Fibroblast of the aortic adventitia (primary cell): ENCODE data around the gene TBC1D9B. TPM values are rescaled to one million over a fixed set of nuclear protein-coding genes. Genes with fewer than 3 reads are reported as not detected.

Experiments used
- DNase-seq: peaks from one replicate; pipeline ENCODE4 v3.0.0-alpha.2; 2010; ENCODE audit warnings: low read depth
- H3K4me3 ChIP-seq: 2 replicates; pipeline ENCODE4 v1.5.1; 2011; ENCODE audit warnings: low read depth, mild to moderate bottlenecking, control low read depth, low read length, moderate library complexity
- total RNA-seq: library from RNA; depleted of rRNA; stranded (reverse); fragments of >200 nt; gene quantifications from 2 replicates; pipeline ENCODE4 v1.2.3, GENCODE V29; 2012; ENCODE audit warnings: low replicate concordance
- TF ChIP-seq, protein P1 (sequence below): IDR thresholded peaks from 2 replicates; pipeline ENCODE4 v1.5.1; 2011; ENCODE audit warnings: mild to moderate bottlenecking, low read length, control low read depth, inconsistent platforms; ENCODE audit not compliant: insufficient read depth

Gene TBC1D9B
- total RNA-seq, 1 donor, result 70.9 TPM

DNA sequence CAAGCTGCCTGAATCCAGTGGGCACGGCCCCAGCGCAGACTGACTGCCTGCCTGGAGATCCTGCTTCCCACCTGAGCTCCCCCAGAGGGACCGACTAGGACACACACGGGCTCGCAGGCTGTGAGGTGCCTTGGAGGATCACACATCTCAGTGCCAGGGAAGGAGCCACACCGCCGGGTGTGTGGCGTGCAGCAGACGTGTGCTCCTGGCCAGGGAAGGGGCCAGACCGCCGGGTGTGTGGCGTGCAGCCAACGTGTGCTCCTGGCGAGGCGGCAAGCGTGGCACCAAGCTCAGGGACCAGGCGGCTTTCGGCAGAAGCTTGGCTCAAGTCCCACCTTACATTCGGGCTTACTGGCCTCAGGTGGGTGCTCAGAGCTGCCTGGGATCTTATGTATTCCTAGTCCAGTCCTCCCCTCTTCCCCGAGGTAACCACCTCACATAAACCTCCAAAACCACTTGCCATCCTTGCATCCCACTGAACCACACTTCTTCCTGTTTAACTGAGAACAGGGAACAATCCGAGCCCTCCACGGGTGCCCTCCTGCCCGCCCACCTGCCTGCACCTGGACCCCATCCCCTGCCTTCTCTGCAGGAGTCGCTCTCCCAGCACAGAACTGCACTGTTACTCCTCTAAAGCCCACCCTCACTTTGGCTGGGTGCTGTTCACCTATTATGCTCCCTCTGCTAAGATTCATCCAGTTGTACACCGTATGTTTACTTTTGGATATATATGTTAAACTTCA, 26.7 kb downstream of the TBC1D9B start:
- TF ChIP-seq, protein P1, sequence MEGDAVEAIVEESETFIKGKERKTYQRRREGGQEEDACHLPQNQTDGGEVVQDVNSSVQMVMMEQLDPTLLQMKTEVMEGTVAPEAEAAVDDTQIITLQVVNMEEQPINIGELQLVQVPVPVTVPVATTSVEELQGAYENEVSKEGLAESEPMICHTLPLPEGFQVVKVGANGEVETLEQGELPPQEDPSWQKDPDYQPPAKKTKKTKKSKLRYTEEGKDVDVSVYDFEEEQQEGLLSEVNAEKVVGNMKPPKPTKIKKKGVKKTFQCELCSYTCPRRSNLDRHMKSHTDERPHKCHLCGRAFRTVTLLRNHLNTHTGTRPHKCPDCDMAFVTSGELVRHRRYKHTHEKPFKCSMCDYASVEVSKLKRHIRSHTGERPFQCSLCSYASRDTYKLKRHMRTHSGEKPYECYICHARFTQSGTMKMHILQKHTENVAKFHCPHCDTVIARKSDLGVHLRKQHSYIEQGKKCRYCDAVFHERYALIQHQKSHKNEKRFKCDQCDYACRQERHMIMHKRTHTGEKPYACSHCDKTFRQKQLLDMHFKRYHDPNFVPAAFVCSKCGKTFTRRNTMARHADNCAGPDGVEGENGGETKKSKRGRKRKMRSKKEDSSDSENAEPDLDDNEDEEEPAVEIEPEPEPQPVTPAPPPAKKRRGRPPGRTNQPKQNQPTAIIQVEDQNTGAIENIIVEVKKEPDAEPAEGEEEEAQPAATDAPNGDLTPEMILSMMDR, result no peak
- H3K4me3 ChIP-seq, result no peak overlapping the region
- DNase-seq, result no peak

DNA sequence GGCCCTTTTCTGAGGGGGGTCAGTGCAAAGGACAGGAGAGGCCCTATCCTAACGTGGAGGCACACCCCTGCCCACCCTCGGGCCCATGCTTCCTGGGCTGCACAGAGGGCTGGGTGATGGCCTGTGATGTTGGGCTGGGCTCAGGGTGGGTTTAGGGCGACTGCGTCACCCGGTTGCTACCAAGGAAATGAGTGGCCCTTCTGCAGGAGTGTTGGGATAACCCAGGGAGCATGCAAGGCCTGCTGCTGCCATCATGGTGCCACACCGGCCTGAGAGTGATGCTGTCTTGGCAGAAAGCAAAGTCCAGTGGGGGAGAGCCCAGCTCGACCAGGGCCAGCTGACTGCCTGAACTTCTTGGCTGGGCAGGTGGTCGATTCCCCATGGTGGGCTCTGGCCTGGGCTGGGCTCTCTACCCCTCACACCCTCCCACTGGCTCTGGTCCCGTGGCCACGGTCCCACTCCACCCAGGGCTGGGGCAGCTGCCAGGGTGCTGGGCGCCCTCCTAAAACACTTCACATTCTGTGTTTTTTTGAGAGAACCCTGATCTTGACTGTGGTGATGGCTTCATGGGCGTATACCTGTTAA, 27.5 kb downstream of the TBC1D9B start:
- H3K4me3 ChIP-seq, result no peak overlapping the region
- TF ChIP-seq, protein P1, result no peak
- no peak for DNase-seq

DNA sequence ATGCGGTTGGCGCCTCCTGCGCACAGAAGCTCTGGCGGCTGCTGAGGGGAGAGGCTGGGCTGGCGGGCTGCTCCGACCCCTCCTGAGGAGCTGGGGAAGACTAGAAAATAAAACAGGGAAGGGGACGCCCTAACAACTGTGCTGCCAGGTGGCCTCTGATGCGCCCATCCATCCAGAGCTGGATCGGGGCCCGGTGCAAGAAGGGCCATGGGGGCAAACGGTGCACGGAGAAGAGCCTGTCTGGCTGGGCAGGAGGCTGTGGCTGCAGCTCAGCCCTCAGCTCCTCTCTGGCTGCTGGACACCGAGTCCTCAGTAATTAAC, 28.0 kb downstream of the TBC1D9B start:
- TF ChIP-seq, protein P1, result no peak
- no peak for DNase-seq
- no peak overlapping the region for H3K4me3 ChIP-seq

DNA sequence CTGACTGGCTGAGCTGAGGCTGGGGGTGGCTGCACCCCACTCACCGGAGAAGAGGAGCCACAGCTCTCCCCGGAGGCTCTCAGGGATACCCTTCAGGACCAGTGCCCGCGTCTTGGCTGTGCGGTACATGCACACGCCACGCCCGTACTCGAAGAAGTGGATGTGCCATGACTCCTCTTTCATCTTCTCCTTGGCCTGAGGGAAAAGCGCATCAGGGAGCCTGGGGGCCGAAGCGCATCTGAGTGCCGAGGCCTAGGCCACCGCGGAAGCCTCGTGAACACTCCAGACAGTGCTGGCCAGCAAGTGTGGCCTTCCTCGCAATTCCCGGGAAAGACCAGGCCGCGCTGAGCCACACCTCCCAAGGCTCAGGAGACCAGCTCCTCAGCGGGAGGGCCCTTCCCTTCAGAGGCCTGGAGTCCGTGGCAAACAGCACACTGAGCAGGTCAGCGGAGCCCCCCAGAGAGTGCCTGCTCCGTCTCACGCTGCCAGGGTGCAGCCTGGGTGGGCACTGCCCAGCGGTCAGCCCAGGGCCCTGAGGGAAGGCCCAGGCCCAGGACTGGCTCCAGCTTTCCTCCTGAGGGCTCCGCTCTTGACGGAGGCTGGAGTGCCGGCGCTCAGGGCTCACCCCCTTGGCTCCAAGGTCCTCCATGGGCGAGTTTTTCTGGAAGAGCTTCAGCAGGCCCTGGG, 28.6 kb downstream of the TBC1D9B start:
- DNase-seq, result no peak
- TF ChIP-seq, protein P1, result no peak
- H3K4me3 ChIP-seq, result no peak overlapping the region

DNA sequence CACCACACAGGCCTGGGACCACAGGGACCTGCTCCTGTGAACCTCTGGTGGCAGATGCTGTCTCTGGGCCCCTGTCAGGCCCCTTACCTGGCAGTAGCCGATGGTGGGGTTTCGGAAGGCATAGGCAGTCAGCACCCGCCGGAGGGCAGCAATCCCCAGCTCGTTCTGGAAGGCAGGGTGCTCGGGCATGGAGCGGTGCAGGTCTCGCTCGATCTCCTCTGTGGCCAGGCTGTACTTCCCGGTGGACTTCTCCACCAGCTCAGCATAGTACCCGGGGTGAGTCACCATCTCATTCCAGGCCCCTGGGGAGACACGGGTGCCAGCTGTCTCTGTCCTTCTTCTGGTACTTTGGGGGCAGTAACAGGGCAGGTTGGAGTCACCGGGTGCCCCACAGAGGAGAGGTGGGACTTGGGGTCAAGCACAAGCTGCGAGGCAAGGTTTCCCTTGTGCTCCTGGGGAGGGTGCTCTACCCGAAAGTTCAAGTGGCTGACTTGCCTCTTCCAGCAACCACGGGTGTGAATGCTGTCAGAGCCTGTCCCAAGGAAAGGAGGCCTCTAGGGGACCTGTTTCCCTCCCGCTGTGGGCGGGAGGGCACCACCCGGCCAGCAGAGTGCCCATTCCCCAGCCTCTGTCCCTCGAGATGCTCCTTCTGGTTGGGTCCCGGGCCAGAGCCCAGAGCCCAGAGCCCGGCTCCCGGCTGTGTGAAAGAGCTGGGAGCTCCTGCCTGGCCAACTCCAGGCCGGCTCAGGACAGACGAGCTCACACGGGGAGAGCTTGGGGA, 29.3 kb downstream of the TBC1D9B start:
- no peak overlapping the region for H3K4me3 ChIP-seq
- DNase-seq, result no peak
- TF ChIP-seq, protein P1, result no peak

DNA sequence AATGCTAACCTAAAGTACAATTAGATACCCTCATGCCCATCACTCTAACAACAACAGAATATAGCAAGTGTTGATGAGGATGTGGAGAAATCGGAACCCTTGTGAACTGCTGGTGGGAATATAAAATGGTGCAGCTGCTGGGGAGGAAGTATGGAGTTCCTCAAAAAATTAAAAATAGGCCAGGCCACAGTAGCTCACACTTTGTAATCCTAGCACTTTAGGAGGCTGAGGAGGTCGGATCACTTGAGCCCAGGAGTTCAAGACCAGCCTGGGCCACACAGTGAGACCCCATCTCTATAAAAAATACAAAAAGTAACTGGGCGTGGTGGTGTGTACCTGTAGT, 31.1 kb downstream of the TBC1D9B start:
- DNase-seq, result no peak
- no peak overlapping the region for H3K4me3 ChIP-seq
- TF ChIP-seq, protein P1, result no peak
